ENCODE results near the gene CUL1. TPM values are rescaled to one million over a fixed set of nuclear protein-coding genes. Genes with fewer than 3 reads are reported as not detected.

Gene CUL1
- total RNA-seq, 1 experiment from 2014 or later: 72.3 TPM

GRCh38 chr7:148747274-148747673 is 48.6 kb downstream of the CUL1 start:
- no peak overlapping the region for H3K56ac ChIP-seq (ENCODE audit: insufficient read length, low read depth, low read length)
- no peaks in the 10 kb centered on the region for H3K27me3 Mint-ChIP-seq (ENCODE audit: low read depth)
- H3K23ac ChIP-seq (ENCODE audit: insufficient read length, low read depth, low read length): no peak overlapping the region
- H4K20me1 ChIP-seq (ENCODE audit: control insufficient read depth, insufficient read depth, insufficient read length): no peaks in the 10 kb centered on the region
- no peaks in the 10 kb centered on the region for H3K27me3 ChIP-seq (ENCODE audit: insufficient read depth, low read length)
- no peaks in the 10 kb centered on the region for H3K9me3 ChIP-seq (ENCODE audit: control insufficient read depth, low read depth, low read length)
- no peak overlapping the region for H3K9ac ChIP-seq (ENCODE audit: extremely low read depth, insufficient read length, low read length)
- H2AFZ ChIP-seq (ENCODE audit: low read length): no peak overlapping the region
- no peaks in the 10 kb centered on the region for H3K79me1 ChIP-seq (ENCODE audit: insufficient read depth, low read depth, low read length, poor library complexity, severe bottlenecking)
- H3K36me3 Mint-ChIP-seq (ENCODE audit: insufficient read depth in 1 of 3, low read depth in 3 of 3): peaks cover 28 to 41% (median 35%) of the 10 kb centered on the region in 3 experiments
- H4K8ac ChIP-seq (replicated peaks; ENCODE audit: insufficient read length, low read depth, low read length): no peak overlapping the region
- peaks cover under 1 to 3% of the 10 kb centered on the region in 2 experiments; a peak in 2 of 5 replicates for H3K9me3 Mint-ChIP-seq
- no peak overlapping the region for H4K91ac ChIP-seq (ENCODE audit: insufficient read length, low read depth, low read length)
- DNase-seq: peak; percentile 92
- no peak overlapping the region for H3K14ac ChIP-seq (ENCODE audit: insufficient read depth, low read length)
- TF ChIP-seq, protein P1, sequence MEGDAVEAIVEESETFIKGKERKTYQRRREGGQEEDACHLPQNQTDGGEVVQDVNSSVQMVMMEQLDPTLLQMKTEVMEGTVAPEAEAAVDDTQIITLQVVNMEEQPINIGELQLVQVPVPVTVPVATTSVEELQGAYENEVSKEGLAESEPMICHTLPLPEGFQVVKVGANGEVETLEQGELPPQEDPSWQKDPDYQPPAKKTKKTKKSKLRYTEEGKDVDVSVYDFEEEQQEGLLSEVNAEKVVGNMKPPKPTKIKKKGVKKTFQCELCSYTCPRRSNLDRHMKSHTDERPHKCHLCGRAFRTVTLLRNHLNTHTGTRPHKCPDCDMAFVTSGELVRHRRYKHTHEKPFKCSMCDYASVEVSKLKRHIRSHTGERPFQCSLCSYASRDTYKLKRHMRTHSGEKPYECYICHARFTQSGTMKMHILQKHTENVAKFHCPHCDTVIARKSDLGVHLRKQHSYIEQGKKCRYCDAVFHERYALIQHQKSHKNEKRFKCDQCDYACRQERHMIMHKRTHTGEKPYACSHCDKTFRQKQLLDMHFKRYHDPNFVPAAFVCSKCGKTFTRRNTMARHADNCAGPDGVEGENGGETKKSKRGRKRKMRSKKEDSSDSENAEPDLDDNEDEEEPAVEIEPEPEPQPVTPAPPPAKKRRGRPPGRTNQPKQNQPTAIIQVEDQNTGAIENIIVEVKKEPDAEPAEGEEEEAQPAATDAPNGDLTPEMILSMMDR (conservative IDR thresholded peaks at IDR 0.05): peak; percentile 68
- peak overlapping the region; percentile 14 for H3K27ac ChIP-seq (ENCODE audit: insufficient read length, low read depth, low read length)
- no peak overlapping the region for H3K4me2 ChIP-seq (ENCODE audit: insufficient read depth, insufficient read length, low read length)
- no peak overlapping the region for H2BK12ac ChIP-seq (ENCODE audit: insufficient read length, low read depth, low read length)
- H3K27ac Mint-ChIP-seq: peak overlapping the region in 2 of 3 experiments; percentile 80 to 92; a peak in 4 of 7 replicates
- peaks cover 3% of the 10 kb centered on the region; the same call in 1 of the 2 replicates for H3K79me2 ChIP-seq (ENCODE audit: insufficient read depth, low read length)
- WGBS (ENCODE audit: extremely low coverage, insufficient read length, low lambda C conversion rate): no CpG with 5 or more reads among the region's 3 CpGs
- no peak overlapping the region for H2BK5ac ChIP-seq (ENCODE audit: insufficient read length, low read length)
- H2BK20ac ChIP-seq (ENCODE audit: low read depth, low read length, poor library complexity, severe bottlenecking): no peak overlapping the region
- peaks cover 4% of the 10 kb centered on the region; the same call in 1 of the 2 replicates for H3K4me1 ChIP-seq (ENCODE audit: insufficient read depth, low read length)
- no peak overlapping the region for H4K5ac ChIP-seq (ENCODE audit: insufficient read length, low read depth, low read length)
- H3K4me3 Mint-ChIP-seq: no peak overlapping the region
- H3K4me1 Mint-ChIP-seq: peaks cover 29 to 36% of the 10 kb centered on the region in 2 experiments
- H3K4ac ChIP-seq (ENCODE audit: low read depth, low read length): no peak overlapping the region
- H3K18ac ChIP-seq (ENCODE audit: insufficient read length, low read depth, low read length): no peak overlapping the region
- H2AK5ac ChIP-seq (ENCODE audit: insufficient read length, low read length): no peak overlapping the region
- H3K23me2 ChIP-seq (ENCODE audit: insufficient read length, low read depth, low read length, poor library complexity, severe bottlenecking): no peaks in the 10 kb centered on the region
- no peak overlapping the region for H2BK15ac ChIP-seq (ENCODE audit: low read depth, low read length)
- H3T11ph ChIP-seq (ENCODE audit: low read length): no peak overlapping the region
- no peak overlapping the region for H2BK120ac ChIP-seq (ENCODE audit: low read depth, low read length, poor library complexity, severe bottlenecking)
